Caco-2 (cell line): Measurements from ENCODE around the gene TXN2. TPM values are rescaled to one million over a fixed set of nuclear protein-coding genes. Genes with fewer than 3 reads are reported as not detected.
A peak's percentile ranks its signal among the peaks of the same experiment; 100 is the strongest.
"Not testable (repeated sequence)": the region's sequence is repeated elsewhere in the genome, so short reads cannot be mapped to it uniquely, and the experiment has no call there.

Experiments
- BruUV-seq: library from RNA; stranded (reverse); fragments of 400-500 nt; replicated peaks from 2 replicates; lab custom pipeline; 2021; lab: Mats Ljungman, UMichigan
- CTCF ChIA-PET: fragments of 300-600 bp; sonication (Branson Sonifier 250); formaldehyde crosslinking; loops from one replicate; lab custom pipeline; 2022; ENCODE audit warnings: antibody characterized with exemption; lab: Charles Lee
- POLR2A ChIA-PET: fragments of 300-600 bp; sonication (Branson Sonifier 250); formaldehyde crosslinking; loops from one replicate; lab custom pipeline; 2022; ENCODE audit warnings: antibody characterized with exemption; lab: Charles Lee
- DNase-seq, 2 experiments: peaks; one replicate each; pipeline versions ENCODE4 v3.0.0 to v3.0.0-alpha.2; 2020 to 2022
- H3K27me3 ChIP-seq: replicated peaks from 2 replicates; pipeline ENCODE4 v1.6.0; 2011; ENCODE audit warnings: low read length; ENCODE audit not compliant: control insufficient read depth, insufficient read depth
- H3K36me3 ChIP-seq: 2 replicates; pipeline ENCODE4 v1.5.1; 2011; ENCODE audit warnings: low read length; ENCODE audit not compliant: control insufficient read depth, insufficient read depth
- H3K4me1 ChIP-seq: fragments of 250-450 bp; sonication (Bioruptor Pico); 2 replicates; pipeline ENCODE4 v1.5.1; 2020; ENCODE audit warnings: mild to moderate bottlenecking
- H3K4me3 ChIP-seq: 2 replicates; pipeline ENCODE4 v1.5.1; 2011; ENCODE audit warnings: low read depth, mild to moderate bottlenecking, control low read depth, low read length
- H3K9me3 ChIP-seq: fragments of 250-450 bp; sonication (Bioruptor Pico); 2 replicates; pipeline ENCODE4 v1.5.1; 2020; ENCODE audit warnings: mild to moderate bottlenecking, moderate library complexity
- H3K27ac Mint-ChIP-seq: one replicate; pipeline ENCODE4 v1.8.0; 2022; ENCODE audit warnings: mixed read lengths; ENCODE audit not compliant: unreplicated experiment
- H3K27me3 Mint-ChIP-seq: one replicate; pipeline ENCODE4 v1.8.0; 2022; ENCODE audit warnings: mixed read lengths; ENCODE audit not compliant: insufficient read depth, unreplicated experiment
- H3K36me3 Mint-ChIP-seq: one replicate; pipeline ENCODE4 v1.8.0; 2022; ENCODE audit warnings: mild to moderate bottlenecking, mixed read lengths; ENCODE audit not compliant: insufficient read depth, unreplicated experiment
- H3K4me1 Mint-ChIP-seq: one replicate; pipeline ENCODE4 v1.8.0; 2022; ENCODE audit warnings: low read depth, mixed read lengths; ENCODE audit not compliant: unreplicated experiment
- H3K4me3 Mint-ChIP-seq: one replicate; pipeline ENCODE4 v1.8.0; 2022; ENCODE audit warnings: mild to moderate bottlenecking, moderate library complexity, mixed read lengths; ENCODE audit not compliant: unreplicated experiment
- H3K9me3 Mint-ChIP-seq: one replicate; pipeline ENCODE4 v1.8.0; 2022; ENCODE audit warnings: mixed read lengths; ENCODE audit not compliant: unreplicated experiment
- intact Hi-C: fragments of 100-400 bp; cut with micrococcal nuclease; formaldehyde crosslinking; loops from one replicate; pipeline ENCODE4 v1.10.0; 2022; ENCODE audit not compliant: unreplicated experiment
- total RNA-seq: library from RNA; stranded (reverse); gene quantifications from 2 replicates; pipeline ENCODE4 v1.2.3, GENCODE V29; 2022
- TF ChIP-seq, protein P1 (sequence below), 2 experiments: fragments of 200-600 bp in 1 of 2; IDR thresholded peaks; 1 replicate in 1 of 2; 2 replicates in 1 of 2; pipeline versions ENCODE4 v1.5.1 to v1.8.0; 2011 to 2022; ENCODE audit warnings: antibody characterized with exemption in 1 of 2, control low read depth in 1 of 2, inconsistent platforms in 1 of 2, low read depth in 1 of 2, low read length in 1 of 2, mild to moderate bottlenecking in 1 of 2, moderate library complexity in 1 of 2; ENCODE audit not compliant: insufficient read depth in 1 of 2, severe bottlenecking in 1 of 2, unreplicated experiment in 1 of 2

TXN2 gene
- total RNA-seq, 1 experiment from 2014 or later, result 75.8 TPM

DNA sequence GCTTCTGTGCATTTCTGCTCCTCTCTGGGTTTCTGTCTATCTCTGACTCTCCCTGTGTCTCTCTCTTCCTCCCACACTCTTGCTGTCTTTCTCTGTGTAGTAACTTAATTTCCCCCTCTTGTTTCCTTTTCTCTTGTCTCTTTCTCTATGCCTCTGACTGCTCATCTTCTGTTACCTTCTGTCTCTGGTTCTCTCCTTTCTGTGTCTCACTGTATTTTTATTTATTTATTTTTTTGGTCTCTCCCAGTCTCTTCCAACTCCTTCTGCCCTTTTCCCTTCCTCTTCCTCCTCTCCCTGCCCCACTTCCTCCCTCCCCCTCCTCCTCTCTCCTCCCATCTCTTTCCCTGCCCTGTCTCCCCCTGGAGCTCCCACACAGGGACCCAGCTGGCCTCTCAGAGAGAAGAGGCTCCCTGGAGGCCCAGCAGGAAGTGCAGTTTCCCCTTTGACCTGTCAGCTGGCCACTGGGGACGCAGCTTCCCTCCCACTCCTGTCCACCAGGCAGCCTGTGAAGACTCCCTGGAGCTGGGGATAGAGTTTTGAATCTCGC lies 55.4 kb downstream of the TXN2 start:
- Mint-ChIP-seq H3K4me1 (peaks cover 25% of the 10 kb centered on the region), H3K36me3 (no peaks in the 10 kb centered on the region), H3K4me3 (no peak overlapping the region), H3K27ac (peak overlapping the region; percentile 69), H3K9me3 (no peaks in the 10 kb centered on the region), H3K27me3 (no peaks in the 10 kb centered on the region)
- no TSS peak for BruUV-seq
- Histone ChIP-seq H3K4me1 (peaks cover 51% of the 10 kb centered on the region), H3K27me3 (no peaks in the 10 kb centered on the region), H3K4me3 (no peak overlapping the region), H3K36me3 (no peaks in the 10 kb centered on the region), H3K9me3 (0 out of 2 replicates have a peak, but pooled peaks cover 9% of the 10 kb centered on the region)
- intact Hi-C loops, result no loop called here
- TF ChIP-seq, protein P1, sequence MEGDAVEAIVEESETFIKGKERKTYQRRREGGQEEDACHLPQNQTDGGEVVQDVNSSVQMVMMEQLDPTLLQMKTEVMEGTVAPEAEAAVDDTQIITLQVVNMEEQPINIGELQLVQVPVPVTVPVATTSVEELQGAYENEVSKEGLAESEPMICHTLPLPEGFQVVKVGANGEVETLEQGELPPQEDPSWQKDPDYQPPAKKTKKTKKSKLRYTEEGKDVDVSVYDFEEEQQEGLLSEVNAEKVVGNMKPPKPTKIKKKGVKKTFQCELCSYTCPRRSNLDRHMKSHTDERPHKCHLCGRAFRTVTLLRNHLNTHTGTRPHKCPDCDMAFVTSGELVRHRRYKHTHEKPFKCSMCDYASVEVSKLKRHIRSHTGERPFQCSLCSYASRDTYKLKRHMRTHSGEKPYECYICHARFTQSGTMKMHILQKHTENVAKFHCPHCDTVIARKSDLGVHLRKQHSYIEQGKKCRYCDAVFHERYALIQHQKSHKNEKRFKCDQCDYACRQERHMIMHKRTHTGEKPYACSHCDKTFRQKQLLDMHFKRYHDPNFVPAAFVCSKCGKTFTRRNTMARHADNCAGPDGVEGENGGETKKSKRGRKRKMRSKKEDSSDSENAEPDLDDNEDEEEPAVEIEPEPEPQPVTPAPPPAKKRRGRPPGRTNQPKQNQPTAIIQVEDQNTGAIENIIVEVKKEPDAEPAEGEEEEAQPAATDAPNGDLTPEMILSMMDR (IDR thresholded peaks at IDR 0.05; ENCODE audit: insufficient read depth in 1 of 2, low read depth in 1 of 2, low read length in 1 of 2, severe bottlenecking in 1 of 2, unreplicated experiment in 1 of 2), result peak in 1 of 2 experiments; percentile 33
- ChIA-PET CTCF (interaction anchor here (0.6 kb wide), 1 partner anchor 33 kb away, joined by 3 read pairs; no protein-coding TSS in a partner anchor), POLR2A (no interaction called here)
- peak; percentile 64 to 78 for DNase-seq

GRCh38 chr22:36424901-36425579 lies 56.4 kb downstream of the TXN2 start:
- Mint-ChIP-seq H3K36me3 (no peaks in the 10 kb centered on the region), H3K27me3 (no peaks in the 10 kb centered on the region), H3K9me3 (no peaks in the 10 kb centered on the region), H3K4me3 (no peak overlapping the region), H3K27ac (peak overlapping the region; percentile 69), H3K4me1 (peaks cover 25% of the 10 kb centered on the region)
- ChIA-PET CTCF (interaction anchor here (0.7 kb wide), 1 partner anchor 131 kb away, joined by 7 read pairs; no protein-coding TSS in a partner anchor), POLR2A (no interaction called here)
- intact Hi-C loops, result no loop called here
- Histone ChIP-seq H3K27me3 (no peaks in the 10 kb centered on the region), H3K4me1 (peaks cover 54% of the 10 kb centered on the region), H3K36me3 (no peaks in the 10 kb centered on the region), H3K9me3 (0 out of 2 replicates have a peak, but pooled peaks cover 9% of the 10 kb centered on the region), H3K4me3 (no peak overlapping the region)
- DNase-seq, result no peak
- BruUV-seq, result no TSS peak
- TF ChIP-seq, protein P1 (IDR thresholded peaks at IDR 0.05; ENCODE audit: insufficient read depth in 1 of 2, low read depth in 1 of 2, low read length in 1 of 2, severe bottlenecking in 1 of 2, unreplicated experiment in 1 of 2), result no peak

DNA sequence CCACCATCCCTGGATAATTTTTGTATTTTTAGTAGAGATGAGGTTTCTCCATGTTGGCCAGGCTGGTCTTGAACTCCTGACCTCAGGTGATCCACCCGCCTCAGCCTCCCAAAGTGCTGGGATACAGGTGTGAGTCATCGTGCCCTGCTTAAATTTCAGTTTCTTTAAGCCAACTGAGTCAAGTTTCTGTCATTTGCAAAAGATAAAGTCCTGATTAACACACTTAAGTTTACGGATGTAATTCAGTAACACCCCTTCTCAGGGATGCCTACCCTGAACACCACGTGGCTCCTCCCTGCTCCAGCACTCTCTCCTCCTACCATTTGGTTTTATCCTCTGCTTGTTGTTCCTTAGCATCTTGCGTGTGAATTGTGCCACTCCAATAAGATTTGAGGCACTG lies 57.0 kb downstream of the TXN2 start:
- intact Hi-C loops, H3K4me3 Mint-ChIP-seq, H3K36me3 Mint-ChIP-seq, POLR2A ChIA-PET, DNase-seq, BruUV-seq, H3K27me3 Mint-ChIP-seq, H3K27me3 ChIP-seq, H3K36me3 ChIP-seq, H3K4me3 ChIP-seq, H3K9me3 ChIP-seq, H3K9me3 Mint-ChIP-seq: not testable (repeated sequence)
- Mint-ChIP-seq H3K4me1 (peaks cover 25% of the 10 kb centered on the region), H3K27ac (peak overlapping the region; percentile 69)
- H3K4me1 ChIP-seq, result peaks cover 56% of the 10 kb centered on the region
- CTCF ChIA-PET, result interaction anchor here (0.6 to 0.7 kb wide), 2 partner anchors 27 to 131 kb away, joined by 3 to 7 read pairs; no protein-coding TSS in a partner anchor
